Fibroblast of lung (primary cell): Measurements from ENCODE around the gene INTS1. TPM values are rescaled to one million over a fixed set of nuclear protein-coding genes. Genes with fewer than 3 reads are reported as not detected.

Experiments
- DNase-seq, 2 donors: peaks; one replicate each; pipeline versions ENCODE4 v3.0.0 to v3.0.0-alpha.2; 2010; ENCODE audit warnings: low read depth in 2 of 2
- H2AFZ ChIP-seq: 2 replicates; pipeline ENCODE4 v1.5.1; 2012; ENCODE audit warnings: low read length, control low read depth, inconsistent platforms
- H3K27ac ChIP-seq: 2 replicates; pipeline ENCODE4 v1.5.1; 2011; ENCODE audit warnings: low read length, control low read depth; ENCODE audit not compliant: insufficient read depth
- H3K27me3 ChIP-seq: 2 replicates; pipeline ENCODE4 v1.5.1; 2011; ENCODE audit warnings: mild to moderate bottlenecking, low read length; ENCODE audit not compliant: control insufficient read depth, insufficient read depth
- H3K36me3 ChIP-seq: 2 replicates; pipeline ENCODE4 v1.5.1; 2011; ENCODE audit warnings: low read length; ENCODE audit not compliant: control insufficient read depth, insufficient read depth
- H3K4me1 ChIP-seq: 2 replicates; pipeline ENCODE4 v1.5.1; 2011; ENCODE audit warnings: low read length; ENCODE audit not compliant: control insufficient read depth, insufficient read depth; ENCODE audit errors: extremely low read depth
- H3K4me2 ChIP-seq: 2 replicates; pipeline ENCODE4 v1.5.1; 2011; ENCODE audit warnings: low read length, control low read depth; ENCODE audit not compliant: insufficient read depth; ENCODE audit errors: extremely low read depth
- H3K4me3 ChIP-seq, 4 experiments: fragments of 200-600 bp in 1 of 4; sonication (generic) in 1 of 4; replicated peaks in 1 of 4; 2 replicates each; pipeline ENCODE4 v1.5.1; 2011 to 2016; ENCODE audit warnings: low read length in 4 of 4, low read depth in 3 of 4, mild to moderate bottlenecking in 3 of 4, control low read depth in 2 of 4, inconsistent platforms in 1 of 4, mixed read lengths in 1 of 4; ENCODE audit not compliant: insufficient read depth in 1 of 4; ENCODE audit errors: control extremely low read depth in 1 of 4
- H3K79me2 ChIP-seq: 2 replicates; pipeline ENCODE4 v1.5.1; 2012; ENCODE audit warnings: mild to moderate bottlenecking, low read length, inconsistent platforms; ENCODE audit not compliant: control insufficient read depth, insufficient read depth
- H3K9ac ChIP-seq: 2 replicates; pipeline ENCODE4 v1.5.1; 2011; ENCODE audit warnings: mild to moderate bottlenecking, low read length, control low read depth; ENCODE audit not compliant: insufficient read depth
- H3K9me3 ChIP-seq: 2 replicates; pipeline ENCODE4 v1.5.1; 2012; ENCODE audit warnings: low read depth, low read length; ENCODE audit not compliant: control insufficient read depth, insufficient read depth
- H4K20me1 ChIP-seq: 2 replicates; pipeline ENCODE4 v1.5.1; 2011; ENCODE audit warnings: low read length; ENCODE audit not compliant: control insufficient read depth, insufficient read depth; ENCODE audit errors: extremely low read depth
- CTCF ChIP-seq, 2 donors: IDR thresholded peaks in 1 of 2; conservative IDR thresholded peaks in 1 of 2; 1 replicate in 1 of 2; 2 replicates in 1 of 2; pipeline ENCODE4 v1.5.1; 2011 to 2012; ENCODE audit warnings: low read length in 2 of 2, control low read depth in 1 of 2, inconsistent platforms in 1 of 2, low read depth in 1 of 2, mild to moderate bottlenecking in 1 of 2
- EZH2 ChIP-seq: IDR thresholded peaks from 2 replicates; pipeline ENCODE4 v1.5.1; 2012; ENCODE audit warnings: low read length, control low read depth, mild to moderate bottlenecking; ENCODE audit errors: missing control alignments
- polyA plus RNA-seq, 2 donors: library from polyadenylated mRNA; depleted of rRNA in 1 of 2; stranded (reverse) in 1 of 2; unstranded in 1 of 2; fragments of >200 nt; gene quantifications; 2 replicates each; pipeline ENCODE4 v1.2.1, GENCODE V29; 2011 to 2012; ENCODE audit warnings: missing spikeins in 1 of 2
- total RNA-seq: library from RNA; depleted of rRNA; stranded (reverse); fragments of >200 nt; gene quantifications from 2 replicates; pipeline ENCODE4 v1.2.1, GENCODE V29; 2014

INTS1 gene
- total and polyA plus RNA-seq, 2 donors (not counting 1 experiment from before 2014, with no cell fraction given) = 7.1 to 35.5 TPM

DNA sequence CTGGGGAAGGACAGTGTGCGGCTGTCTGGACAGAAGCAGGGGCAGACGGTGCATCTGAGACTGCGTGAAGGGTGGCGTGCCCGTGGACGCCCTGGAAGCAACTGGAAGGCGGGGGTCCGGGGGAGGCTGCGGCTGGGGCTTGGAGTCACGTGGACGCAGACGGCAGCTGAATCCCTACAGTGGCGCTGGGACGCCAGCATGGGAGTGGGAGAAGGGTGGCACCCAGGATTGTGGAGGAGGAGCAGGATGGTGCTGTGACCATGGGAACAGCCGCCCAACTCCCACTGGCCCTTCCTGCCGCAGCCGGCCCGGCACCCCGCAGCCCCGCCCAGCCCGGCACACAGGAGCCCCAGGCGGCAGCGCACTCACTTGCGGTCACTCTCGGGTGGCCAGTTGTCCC, 9.7 kb downstream of the INTS1 start:
- H3K36me3 ChIP-seq = peaks cover 22% of the 10 kb centered on the region
- no peaks in the 10 kb centered on the region for H3K4me1 ChIP-seq
- H3K27me3 ChIP-seq = no peaks in the 10 kb centered on the region
- H3K79me2 ChIP-seq = no peaks in the 10 kb centered on the region
- no peak overlapping the region for H3K4me2 ChIP-seq
- H3K9ac ChIP-seq = no peak overlapping the region
- TF ChIP-seq CTCF (conservative IDR thresholded peaks at IDR 0.05 in 1 of 2, IDR thresholded peaks at IDR 0.05 in 1 of 2; ENCODE audit: low read depth in 1 of 2, low read length in 2 of 2) (no peak), EZH2 (no peak)
- no peaks in the 10 kb centered on the region for H4K20me1 ChIP-seq
- no peak overlapping the region for H3K27ac ChIP-seq
- no peak for DNase-seq
- no peaks in the 10 kb centered on the region for H3K9me3 ChIP-seq
- H3K4me3 ChIP-seq = no peak overlapping the region
- H2AFZ ChIP-seq = no peak overlapping the region

GRCh38 chr7:1493571-1493970, 10.6 kb downstream of the INTS1 start:
- Histone ChIP-seq H3K4me2 (no peak overlapping the region), H2AFZ (no peak overlapping the region), H4K20me1 (no peaks in the 10 kb centered on the region), H3K27ac (no peak overlapping the region), H3K27me3 (no peaks in the 10 kb centered on the region), H3K79me2 (no peaks in the 10 kb centered on the region), H3K9ac (no peak overlapping the region), H3K9me3 (no peaks in the 10 kb centered on the region), H3K36me3 (peaks cover 30% of the 10 kb centered on the region), H3K4me1 (no peaks in the 10 kb centered on the region), H3K4me3 (no peak overlapping the region)
- no peak for DNase-seq
- TF ChIP-seq CTCF (conservative IDR thresholded peaks at IDR 0.05 in 1 of 2, IDR thresholded peaks at IDR 0.05 in 1 of 2; ENCODE audit: low read depth in 1 of 2, low read length in 2 of 2) (no peak), EZH2 (no peak)

GRCh38 chr7:1493129-1493528, 11.1 kb downstream of the INTS1 start:
- Histone ChIP-seq H3K9me3 (no peaks in the 10 kb centered on the region), H3K4me1 (no peaks in the 10 kb centered on the region), H2AFZ (no peak overlapping the region), H3K79me2 (no peaks in the 10 kb centered on the region), H3K27ac (no peak overlapping the region), H3K9ac (no peak overlapping the region), H3K27me3 (no peaks in the 10 kb centered on the region), H3K36me3 (peaks cover 33% of the 10 kb centered on the region), H3K4me3 (no peak overlapping the region), H4K20me1 (no peaks in the 10 kb centered on the region), H3K4me2 (no peak overlapping the region)
- no peak for TF ChIP-seq CTCF (conservative IDR thresholded peaks at IDR 0.05 in 1 of 2, IDR thresholded peaks at IDR 0.05 in 1 of 2; ENCODE audit: low read depth in 1 of 2, low read length in 2 of 2)
- no peak for TF ChIP-seq EZH2
- no peak for DNase-seq
